ENCODE measurements around the gene SPOP. TPM values are rescaled to one million over a fixed set of nuclear protein-coding genes. Genes with fewer than 3 reads are reported as not detected.
A peak's percentile ranks its signal among the peaks of the same experiment; 100 is the strongest.
"Not testable (repeated sequence)": the region's sequence is repeated elsewhere in the genome, so short reads cannot be mapped to it uniquely, and the experiment has no call there.

Gene SPOP
- total RNA-seq, 4 donors from 2014 or later: 33.7 to 73.5 (median 50.4) TPM

- DNase-seq (ENCODE audit: low spot score) (no peak), ATAC-seq (ENCODE audit: low FRiP score) (no peak)
- TF ChIP-seq, protein P1, sequence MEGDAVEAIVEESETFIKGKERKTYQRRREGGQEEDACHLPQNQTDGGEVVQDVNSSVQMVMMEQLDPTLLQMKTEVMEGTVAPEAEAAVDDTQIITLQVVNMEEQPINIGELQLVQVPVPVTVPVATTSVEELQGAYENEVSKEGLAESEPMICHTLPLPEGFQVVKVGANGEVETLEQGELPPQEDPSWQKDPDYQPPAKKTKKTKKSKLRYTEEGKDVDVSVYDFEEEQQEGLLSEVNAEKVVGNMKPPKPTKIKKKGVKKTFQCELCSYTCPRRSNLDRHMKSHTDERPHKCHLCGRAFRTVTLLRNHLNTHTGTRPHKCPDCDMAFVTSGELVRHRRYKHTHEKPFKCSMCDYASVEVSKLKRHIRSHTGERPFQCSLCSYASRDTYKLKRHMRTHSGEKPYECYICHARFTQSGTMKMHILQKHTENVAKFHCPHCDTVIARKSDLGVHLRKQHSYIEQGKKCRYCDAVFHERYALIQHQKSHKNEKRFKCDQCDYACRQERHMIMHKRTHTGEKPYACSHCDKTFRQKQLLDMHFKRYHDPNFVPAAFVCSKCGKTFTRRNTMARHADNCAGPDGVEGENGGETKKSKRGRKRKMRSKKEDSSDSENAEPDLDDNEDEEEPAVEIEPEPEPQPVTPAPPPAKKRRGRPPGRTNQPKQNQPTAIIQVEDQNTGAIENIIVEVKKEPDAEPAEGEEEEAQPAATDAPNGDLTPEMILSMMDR (IDR thresholded peaks at IDR 0.05): no peak
These were observed 3.4 kb downstream of the SPOP start for GRCh38 chr17:49674507-49674906.

- DNase-seq (ENCODE audit: low spot score); ATAC-seq (ENCODE audit: low FRiP score): not testable (repeated sequence)
These were observed 4.2 kb downstream of the SPOP start for GRCh38 chr17:49673679-49674078.

GRCh38 chr17:49670641-49671040 is 7.3 kb downstream of the SPOP start:
- ATAC-seq (ENCODE audit: low FRiP score) (no peak), DNase-seq (ENCODE audit: low spot score) (no peak)
- TF ChIP-seq, protein P1 (IDR thresholded peaks at IDR 0.05): no peak

- TF ChIP-seq, protein P1 (IDR thresholded peaks at IDR 0.05): no peak
- ATAC-seq (ENCODE audit: low FRiP score) (no peak), DNase-seq (ENCODE audit: low spot score) (no peak)
These were observed 7.9 kb downstream of the SPOP start for GRCh38 chr17:49670002-49670401.

GRCh38 chr17:49667854-49668253 is 10.0 kb downstream of the SPOP start:
- ATAC-seq (ENCODE audit: low FRiP score) (peak; percentile 57), DNase-seq (ENCODE audit: low spot score) (no peak)
- TF ChIP-seq, protein P1 (IDR thresholded peaks at IDR 0.05): no peak

GRCh38 chr17:49664706-49665211 is 13.1 kb downstream of the SPOP start:
- no peak for ATAC-seq (ENCODE audit: low FRiP score)
- no peak for DNase-seq (ENCODE audit: low spot score)
- TF ChIP-seq, protein P1 (IDR thresholded peaks at IDR 0.05): no peak

DNA sequence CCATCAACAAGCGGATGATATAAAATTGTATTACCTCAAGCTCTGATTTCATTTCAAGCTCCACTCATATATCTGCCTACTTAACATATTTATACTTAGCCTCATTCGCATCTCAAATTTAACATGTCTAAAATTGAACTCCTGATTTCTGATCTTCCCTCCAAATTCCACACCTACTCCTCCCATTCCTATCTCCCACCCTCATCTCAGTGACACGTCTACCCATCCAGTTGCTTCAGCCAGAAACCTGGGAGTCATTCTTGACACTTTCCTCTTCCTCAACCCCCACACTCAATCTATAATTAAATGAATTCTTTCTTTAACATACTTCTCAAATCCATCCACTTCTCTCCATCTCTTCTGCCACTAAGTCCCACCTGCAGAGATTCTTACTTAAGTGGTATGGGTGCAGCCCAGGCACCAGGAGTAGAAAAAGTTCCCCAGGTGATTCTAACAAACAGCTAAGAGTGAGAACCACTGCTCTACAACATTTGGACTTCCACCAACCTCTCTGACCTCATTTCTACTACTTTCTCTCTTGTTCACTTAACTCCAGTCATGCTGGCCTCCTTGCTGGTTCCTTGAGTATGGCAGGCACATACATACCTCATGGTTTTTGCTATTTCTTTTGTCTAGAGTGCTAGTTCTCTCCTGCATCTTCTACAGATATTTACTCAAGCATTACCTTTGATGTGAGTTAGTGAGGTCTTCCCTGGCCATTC is 18.1 kb downstream of the SPOP start:
- TF ChIP-seq, protein P1 (IDR thresholded peaks at IDR 0.05): no peak
- no peak for DNase-seq (ENCODE audit: low spot score)
- no peak for ATAC-seq (ENCODE audit: low FRiP score)

Measured in omental fat pad (tissue), 4 donors.